ENCODE data around the gene LEFTY2.
A peak's percentile ranks its signal among the peaks of the same experiment; 100 is the strongest.

DNA sequence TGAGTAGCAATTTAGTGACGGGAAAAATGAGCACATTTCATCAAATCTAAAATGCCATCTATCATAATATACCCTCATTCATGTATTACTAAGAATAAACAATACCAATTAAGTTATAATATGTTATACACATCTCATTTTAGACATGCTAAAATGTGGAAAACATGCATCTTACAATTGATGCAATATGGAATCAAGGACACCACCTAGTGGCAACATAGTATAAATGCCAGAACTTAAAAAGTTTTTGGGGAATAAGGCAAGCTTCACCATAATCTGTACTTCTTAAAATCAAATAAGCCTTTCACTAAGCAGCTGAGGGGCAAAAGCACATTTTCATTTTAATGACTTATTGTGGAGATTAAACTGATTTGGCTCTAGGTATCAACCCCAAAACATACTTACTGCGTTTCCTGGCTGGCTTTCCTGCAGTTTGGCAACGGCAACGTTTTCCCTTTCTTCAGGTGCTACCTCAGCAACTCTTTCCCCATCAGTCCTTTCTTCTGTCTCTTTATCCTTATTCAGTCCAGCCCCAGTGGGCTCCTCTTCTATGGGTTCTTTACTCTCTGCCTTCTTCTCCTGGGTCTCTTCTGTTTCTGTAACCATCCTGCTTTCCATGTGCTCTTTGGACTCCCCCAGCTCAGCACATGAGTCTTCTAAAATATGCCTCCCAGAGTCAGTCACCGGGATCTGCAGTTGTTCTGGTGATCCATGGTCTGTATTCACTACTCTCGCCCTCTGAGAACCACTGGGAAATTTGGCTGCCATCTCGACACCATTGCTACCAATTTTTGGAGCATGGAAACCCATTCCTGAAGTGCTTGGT is 46.7 kb upstream of the LEFTY2 start:
- TF ChIP-seq POLR2AphosphoS5 (IDR thresholded peaks at IDR 0.05) (no peak), POLR2A (IDR thresholded peaks at IDR 0.05) (no peak)
- TF ChIP-seq, protein P1, sequence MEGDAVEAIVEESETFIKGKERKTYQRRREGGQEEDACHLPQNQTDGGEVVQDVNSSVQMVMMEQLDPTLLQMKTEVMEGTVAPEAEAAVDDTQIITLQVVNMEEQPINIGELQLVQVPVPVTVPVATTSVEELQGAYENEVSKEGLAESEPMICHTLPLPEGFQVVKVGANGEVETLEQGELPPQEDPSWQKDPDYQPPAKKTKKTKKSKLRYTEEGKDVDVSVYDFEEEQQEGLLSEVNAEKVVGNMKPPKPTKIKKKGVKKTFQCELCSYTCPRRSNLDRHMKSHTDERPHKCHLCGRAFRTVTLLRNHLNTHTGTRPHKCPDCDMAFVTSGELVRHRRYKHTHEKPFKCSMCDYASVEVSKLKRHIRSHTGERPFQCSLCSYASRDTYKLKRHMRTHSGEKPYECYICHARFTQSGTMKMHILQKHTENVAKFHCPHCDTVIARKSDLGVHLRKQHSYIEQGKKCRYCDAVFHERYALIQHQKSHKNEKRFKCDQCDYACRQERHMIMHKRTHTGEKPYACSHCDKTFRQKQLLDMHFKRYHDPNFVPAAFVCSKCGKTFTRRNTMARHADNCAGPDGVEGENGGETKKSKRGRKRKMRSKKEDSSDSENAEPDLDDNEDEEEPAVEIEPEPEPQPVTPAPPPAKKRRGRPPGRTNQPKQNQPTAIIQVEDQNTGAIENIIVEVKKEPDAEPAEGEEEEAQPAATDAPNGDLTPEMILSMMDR (IDR thresholded peaks at IDR 0.05): peak; percentile 61 to 78 (median 69)
